HG02885 (cell line): ENCODE measurements around the gene FBXW10.
A peak's percentile ranks its signal among the peaks of the same experiment; 100 is the strongest.
"Not testable (repeated sequence)": the region's sequence is repeated elsewhere in the genome, so short reads cannot be mapped to it uniquely, and the experiment has no call there.

Experiments
- ATAC-seq: cut with Tn5 transposase; IDR thresholded peaks from one replicate; pipeline ENCODE4 v1.9.1; 2021; ENCODE audit warnings: mild to moderate bottlenecking; ENCODE audit not compliant: unreplicated experiment, poor library complexity

FBXW10 gene

DNA sequence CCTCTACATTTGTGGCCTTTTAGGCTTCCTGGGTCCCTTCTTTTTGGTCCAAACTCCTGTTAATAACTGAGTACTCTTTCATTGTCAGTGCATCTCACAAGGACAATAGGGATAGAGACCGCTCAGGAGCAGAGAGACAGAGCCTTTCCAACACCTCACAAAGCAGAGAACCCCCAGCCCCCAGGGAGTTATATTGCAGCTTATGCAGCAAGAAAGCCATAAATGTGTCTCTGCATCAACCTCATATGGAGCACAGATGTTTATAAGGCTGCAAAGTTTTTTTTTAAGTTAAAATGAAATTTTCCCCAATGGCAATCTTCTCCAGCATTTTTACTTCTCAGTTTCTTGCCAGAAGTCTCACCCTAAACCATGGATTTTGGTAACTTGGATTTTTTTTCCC, 6.4 kb downstream of the FBXW10 start:
- ATAC-seq = not testable (repeated sequence)

DNA sequence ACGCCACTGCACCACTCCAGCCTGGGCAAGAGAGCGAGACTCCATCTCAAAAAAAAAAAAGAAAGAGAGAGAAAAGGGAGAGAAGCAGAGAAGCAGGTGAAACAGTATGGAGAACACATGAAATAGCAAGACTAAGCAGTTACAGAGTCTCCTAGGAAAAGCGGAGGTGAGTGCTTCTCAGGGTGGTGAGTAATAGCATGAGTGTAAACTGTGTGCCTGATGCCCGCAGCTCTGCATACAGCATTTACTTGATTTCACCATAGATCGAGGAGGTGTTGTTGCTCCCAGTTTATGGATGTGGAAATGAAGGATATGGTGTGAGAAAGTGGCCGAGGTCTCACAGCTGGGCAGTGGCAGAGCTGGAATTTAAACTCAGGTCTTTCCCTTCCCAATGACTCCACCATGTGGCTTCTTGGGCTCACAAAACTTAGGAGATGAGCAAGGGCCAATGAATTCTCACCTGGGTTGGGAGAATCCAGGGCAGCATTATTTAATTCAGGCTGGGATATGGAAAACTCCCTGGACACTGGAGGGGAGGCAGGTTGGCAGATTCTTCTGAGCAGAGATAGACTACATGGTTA, 10.1 kb downstream of the FBXW10 start:
- ATAC-seq = not testable (repeated sequence)

DNA sequence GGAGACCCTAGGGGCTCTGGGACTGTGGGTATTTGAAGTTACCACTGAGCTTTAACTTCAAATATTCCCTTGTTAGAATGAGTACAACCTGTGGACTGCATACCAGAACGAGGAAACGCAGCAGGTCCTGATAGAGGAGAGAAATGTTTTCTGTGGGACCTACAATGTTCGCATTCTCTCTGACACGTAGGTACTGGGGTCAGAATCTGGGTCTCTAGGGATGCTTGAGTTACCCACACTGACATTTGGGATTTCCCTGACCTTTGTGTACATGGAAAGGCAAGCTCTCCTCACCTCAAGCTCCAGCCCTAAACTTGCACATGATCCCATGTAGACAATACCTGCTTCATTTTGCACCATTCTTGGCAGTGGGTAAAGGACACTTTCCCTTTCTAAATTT, 12.1 kb downstream of the FBXW10 start:
- ATAC-seq = not testable (repeated sequence)

DNA sequence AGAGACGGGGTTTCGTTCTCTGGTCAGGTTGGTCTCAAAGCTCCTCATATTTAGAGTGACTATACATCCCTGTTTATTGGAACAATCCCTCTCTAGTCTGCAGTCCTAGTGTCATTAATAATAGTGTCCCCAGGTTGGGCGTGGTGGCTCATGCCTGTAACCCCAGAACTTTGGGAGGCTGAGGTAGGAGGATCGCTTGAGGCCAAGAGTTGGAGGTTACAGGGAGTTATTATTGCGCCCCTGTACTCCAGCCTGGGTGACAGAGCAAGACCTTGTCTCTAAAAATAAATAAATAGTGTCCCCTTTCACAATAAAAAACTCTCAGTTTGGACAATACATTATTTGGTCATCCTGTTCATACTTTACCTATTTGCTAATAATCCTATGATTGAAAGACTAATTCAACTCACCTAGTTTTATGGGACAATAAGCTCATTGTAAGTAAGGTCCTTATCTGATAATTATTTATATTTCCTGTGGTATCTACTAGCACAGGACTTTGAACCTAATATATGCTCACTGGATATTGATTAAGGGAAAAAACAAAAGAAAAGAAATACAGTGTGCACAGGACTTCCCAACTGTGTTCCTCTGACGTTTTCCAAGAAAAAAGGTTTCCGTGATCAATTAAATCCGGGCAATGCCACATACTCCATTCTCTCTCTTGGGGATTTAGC, 13.7 kb downstream of the FBXW10 start:
- ATAC-seq = not testable (repeated sequence)

DNA sequence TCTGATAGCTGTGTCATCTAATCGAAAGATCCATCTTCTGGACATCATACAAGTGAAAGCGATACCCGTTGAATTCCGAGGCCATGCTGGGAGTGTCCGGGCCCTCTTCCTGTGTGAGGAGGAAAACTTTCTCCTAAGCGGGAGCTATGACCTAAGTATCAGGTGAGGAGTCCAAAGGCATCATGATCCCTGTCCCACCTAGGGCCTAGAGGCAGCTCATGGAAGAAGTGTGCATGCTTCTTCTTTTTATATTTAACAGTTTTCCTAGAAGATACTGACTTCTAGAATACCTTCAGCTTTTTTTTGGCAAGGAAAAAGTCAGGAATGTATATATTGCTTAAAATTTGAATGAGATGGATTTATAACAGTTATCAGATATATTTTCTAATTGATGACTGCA, 14.5 kb downstream of the FBXW10 start:
- not testable (repeated sequence) for ATAC-seq

DNA sequence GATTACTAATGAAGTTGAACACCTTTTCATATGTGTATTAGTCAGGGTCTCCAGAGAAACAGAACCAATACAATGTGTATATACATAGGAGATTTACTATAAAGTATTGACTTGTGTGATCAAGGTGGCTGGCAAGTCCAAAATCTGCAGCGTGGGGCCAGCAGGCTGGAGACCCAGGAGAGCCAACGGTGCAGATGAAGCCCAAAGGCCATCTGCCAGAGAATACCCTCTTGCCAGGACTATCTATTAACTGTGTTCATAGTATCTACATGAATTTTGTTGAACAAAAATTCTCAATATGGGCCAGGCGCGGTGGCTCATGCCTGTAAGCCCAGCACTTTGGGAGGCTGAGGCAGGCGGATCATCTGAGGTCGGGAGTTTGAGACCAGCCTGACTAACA, 16.4 kb downstream of the FBXW10 start:
- ATAC-seq = not testable (repeated sequence)

DNA sequence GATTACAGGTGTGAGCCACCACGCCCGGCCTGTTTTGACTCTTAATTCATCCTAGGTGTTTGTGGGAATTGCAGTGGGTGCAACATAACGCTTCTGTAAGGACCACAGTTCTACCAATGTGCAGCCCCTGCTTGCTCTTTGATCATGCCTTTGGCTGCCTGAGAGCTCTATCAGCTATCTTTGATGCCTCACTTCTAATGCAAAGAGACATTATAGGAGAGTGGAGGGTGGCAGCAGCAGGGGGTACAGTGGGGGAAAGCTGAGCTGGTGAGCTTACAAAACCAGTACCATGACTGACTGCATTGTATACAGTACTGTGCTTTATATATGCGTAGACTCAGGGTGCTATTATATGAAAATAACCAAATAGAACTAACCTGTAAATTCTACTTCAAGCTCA, 26.7 kb downstream of the FBXW10 start:
- not testable (repeated sequence) for ATAC-seq

DNA sequence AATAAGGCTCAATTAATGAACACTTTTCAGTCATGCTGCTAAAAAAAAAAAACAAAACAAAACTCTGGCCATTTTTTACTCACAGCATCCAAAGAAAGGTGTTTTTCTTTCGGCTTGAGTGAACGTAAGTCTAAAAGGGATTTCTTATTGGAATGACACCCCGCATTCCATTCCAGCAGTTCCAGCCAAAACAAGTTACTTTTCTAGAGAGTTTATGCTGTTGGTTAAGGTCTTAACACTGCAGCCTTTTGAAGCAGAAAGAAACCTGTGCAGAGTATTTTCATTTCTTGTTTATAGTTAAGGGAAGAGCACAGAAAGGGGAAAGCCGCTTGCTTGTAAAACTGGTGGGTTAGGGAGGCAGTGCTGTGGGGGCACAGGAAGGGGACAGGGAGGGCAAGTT, 27.2 kb downstream of the FBXW10 start:
- ATAC-seq = not testable (repeated sequence)

DNA sequence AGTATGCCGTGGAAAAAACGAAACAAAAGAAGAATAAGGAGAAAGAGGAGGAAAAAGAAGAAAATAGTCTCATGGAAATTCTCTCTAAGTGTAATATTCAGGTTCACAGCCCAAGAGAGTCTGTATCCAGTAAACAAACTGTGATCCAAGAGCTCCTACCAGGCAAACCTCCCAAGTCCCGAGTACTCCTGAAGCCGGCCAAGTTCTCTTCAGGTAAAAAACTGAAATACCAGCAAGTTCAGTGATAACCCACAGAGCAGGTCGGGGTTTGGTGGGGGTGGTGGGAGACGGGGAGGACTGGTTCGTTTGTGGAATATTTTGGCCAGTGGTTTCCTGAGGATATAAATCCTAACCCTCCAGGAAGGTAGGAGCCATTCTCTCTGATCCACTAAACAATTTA, 28.6 kb downstream of the FBXW10 start:
- no peak for ATAC-seq

DNA sequence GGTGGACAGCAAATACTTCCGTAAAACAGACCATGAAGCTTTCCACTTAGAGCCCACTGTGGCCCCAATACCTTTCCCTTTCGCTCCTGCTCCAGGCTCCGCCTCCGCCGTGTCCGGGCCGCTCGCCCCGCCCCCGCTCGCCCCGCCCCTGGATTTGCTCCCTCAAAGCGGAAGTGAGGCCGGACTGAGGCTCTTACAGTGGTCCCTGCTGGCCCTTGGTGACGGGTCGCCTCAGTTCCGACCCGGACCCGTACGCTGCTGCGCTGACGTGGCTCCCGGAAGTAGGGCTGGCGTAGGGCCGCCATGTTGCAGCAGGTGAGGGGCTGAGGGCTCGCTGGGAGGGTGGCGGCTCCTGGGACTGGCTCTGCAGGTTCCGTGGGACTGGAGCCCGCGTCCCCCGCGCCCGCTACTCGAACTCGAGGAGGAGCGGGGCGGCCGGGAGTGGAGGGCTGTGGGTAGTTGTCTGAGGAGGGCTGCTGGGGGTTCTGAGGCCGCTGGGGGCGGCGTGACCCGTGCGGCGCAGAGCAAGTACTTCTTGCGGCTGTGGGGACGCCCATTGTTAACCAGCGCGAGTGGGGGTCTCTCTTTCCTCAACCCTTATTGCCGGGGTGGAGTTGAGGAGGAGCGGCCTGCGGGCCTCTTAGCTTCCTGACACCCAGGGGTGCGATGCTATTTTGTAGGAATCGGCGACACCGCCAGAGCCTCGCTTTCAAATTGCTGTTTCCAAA, 37.3 kb downstream of the FBXW10 start, which contains the start of gene TVP23B:
TVP23B (plus strand) TSS at position 193 of the 728 bp plus-strand sequence; CDS start at position 304, 111 bp downstream.
- peak; percentile 97 for ATAC-seq

DNA sequence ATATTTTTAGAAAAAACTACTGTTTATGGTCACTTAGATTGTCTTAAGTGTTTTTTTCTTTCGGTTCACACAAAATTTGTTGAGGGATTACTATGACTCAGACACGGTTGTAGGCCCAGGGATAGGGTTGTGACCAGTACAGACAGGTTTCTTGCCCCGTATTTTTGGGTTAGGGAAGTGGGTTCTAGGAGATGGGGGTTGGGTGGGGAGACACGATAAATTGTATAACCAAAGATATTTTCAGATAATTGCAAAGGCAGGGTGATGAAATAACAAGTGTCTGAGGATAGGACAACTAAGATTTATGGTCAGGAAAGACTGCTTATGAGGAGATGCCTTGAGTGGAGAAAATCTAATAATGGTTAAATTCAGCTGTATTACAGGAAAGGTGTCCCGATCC, 38.0 kb downstream of the FBXW10 start:
- not testable (repeated sequence) for ATAC-seq

DNA sequence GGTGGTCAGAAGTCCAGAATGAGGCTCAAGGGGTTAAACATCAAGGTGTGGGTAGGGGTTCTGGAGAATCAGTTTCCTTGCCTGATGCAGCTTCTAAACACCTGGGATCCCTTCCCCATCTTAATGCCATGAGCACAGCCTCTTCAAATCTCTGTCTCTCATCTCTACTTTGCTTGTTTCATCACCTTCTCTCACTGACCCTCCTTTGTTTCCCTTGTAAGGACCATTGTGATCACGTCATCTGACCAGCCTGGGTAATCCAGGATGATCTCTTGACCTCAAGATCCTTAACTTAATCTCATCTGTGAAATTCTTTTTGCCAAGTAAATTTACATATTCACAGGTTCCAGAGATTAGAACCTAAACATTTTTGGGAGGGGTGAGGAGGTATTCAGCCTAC, 42.1 kb downstream of the FBXW10 start:
- not testable (repeated sequence) for ATAC-seq

DNA sequence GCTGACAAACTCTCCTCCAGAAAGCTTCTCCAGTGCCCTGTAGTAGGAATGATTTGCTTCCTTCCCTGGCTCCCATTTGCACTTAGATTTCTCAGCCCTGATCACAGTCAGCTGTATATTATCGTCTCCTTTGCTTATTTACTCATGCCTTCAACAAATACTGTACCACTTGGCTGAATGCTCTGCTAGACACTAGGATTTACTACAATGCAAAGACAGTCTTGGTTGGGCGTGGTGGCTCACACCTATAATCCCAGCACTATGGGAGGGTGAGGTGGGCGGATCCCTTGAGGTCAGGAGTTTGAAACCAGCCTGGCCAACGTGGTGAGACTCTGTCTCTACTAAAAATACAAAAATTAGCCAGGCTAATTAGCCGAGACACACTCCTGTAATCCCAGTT, 43.0 kb downstream of the FBXW10 start:
- ATAC-seq = not testable (repeated sequence)

DNA sequence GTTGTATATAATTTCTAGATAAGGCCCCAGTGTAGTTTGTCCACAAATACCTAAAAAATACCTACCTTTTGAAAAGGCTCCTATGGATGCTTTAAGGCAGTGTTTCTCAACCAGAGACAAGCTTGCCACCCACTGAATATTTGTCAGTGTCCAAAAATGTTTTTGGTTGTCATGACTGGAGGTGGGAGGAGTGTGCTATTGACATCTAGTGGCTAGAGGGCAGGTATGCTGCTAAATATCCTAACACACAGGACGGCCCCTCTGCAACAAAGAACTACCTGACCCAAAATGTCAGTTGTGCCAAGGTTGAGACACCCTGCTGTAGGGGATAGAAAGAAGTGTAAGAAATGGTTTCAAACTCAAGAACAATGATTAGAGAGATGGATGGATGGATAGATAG, 47.5 kb downstream of the FBXW10 start:
- ATAC-seq = not testable (repeated sequence)

DNA sequence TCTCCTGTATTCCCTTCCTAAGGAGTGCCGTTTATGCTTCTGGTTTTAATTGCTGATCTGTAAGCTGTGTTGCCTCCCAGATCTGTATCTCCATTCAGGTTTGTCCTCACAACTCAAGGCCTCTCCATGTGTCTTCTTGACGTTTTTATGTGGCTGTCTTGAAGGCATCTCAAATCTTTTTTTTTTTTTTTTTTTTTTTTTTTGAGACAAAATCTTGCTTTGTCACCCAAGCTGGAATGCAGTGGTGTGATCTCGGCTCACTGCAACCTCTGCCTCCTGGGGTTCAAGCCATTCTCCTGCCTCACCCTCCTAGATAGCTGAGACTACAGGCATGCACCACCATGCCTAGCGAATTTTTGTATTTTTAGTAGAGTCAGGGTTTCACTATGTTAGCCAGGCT, 51.0 kb downstream of the FBXW10 start:
- not testable (repeated sequence) for ATAC-seq

DNA sequence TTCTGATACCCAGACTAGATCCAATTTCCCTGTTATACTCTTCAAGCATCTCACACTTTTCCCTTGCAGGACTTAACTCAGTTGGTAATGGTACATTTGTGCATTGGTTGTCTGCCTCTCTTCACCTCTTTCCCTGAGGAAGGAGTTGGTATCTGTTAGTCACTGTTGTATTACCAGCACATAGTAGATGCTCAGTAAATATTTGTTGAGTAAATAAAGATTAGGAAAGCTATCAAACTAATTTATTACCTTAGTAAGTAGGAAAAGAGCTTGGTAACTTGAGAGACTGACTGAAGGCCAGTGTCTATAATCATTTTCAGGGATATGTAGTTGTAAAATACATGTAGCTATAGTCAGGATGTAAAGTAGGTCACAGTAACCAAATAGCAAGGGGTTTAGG, 53.0 kb downstream of the FBXW10 start:
- ATAC-seq = not testable (repeated sequence)

DNA sequence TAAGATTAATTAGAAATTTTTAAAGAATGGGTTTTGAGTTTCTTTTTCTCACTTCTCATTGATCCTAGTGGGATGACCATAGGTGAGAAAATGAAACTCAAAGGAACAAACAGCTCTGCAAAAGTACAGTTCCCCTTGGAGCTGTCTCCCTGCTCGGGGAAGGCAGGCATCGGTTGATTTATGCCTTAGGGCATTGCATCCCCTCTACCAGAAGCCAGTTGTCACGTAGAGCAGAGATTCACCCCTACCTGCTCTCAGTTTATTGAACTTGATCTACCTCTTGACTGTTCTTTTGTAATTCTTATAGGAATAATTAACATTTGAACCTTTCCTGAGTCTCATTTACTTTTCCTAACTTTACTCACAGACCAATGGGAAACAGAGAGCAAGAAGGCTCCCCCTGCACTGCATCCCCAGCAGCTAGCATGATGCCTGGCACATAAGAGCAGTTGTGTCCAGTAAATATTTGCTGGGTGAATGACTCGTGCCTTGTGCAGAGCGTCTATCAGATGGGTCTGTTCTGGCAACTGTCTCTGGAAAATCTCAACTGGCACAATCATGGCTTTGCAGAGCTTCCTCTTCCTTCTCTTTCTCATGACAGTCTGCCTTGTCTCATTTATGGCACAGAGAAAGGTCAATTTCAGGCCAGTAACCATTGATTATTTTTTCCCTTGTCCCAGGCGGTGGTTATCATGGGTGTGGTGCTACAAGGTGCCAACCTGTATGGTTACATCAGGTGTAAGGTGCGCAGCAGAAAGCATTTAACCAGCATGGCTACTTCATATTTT, 59.8 kb downstream of the FBXW10 start:
- not testable (repeated sequence) for ATAC-seq

DNA sequence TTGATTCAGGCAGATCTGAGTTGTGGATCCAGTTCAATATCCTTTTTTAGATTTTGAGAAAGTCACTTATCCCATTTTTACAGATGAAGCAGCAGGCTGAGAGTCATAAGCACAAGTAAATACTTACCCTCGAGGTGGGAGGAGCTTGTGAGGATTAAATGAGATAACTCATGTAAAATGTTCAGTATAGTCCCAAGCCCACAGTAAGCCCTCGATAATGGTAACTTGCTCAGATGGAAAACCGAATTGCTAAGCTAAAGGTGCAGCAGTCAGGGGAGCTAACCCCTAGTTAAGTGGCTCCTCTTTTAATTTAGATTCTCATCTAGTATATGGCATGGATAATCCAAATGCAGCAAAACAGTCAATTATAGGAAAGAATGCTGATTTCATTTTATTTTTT, 72.1 kb downstream of the FBXW10 start:
- not testable (repeated sequence) for ATAC-seq

DNA sequence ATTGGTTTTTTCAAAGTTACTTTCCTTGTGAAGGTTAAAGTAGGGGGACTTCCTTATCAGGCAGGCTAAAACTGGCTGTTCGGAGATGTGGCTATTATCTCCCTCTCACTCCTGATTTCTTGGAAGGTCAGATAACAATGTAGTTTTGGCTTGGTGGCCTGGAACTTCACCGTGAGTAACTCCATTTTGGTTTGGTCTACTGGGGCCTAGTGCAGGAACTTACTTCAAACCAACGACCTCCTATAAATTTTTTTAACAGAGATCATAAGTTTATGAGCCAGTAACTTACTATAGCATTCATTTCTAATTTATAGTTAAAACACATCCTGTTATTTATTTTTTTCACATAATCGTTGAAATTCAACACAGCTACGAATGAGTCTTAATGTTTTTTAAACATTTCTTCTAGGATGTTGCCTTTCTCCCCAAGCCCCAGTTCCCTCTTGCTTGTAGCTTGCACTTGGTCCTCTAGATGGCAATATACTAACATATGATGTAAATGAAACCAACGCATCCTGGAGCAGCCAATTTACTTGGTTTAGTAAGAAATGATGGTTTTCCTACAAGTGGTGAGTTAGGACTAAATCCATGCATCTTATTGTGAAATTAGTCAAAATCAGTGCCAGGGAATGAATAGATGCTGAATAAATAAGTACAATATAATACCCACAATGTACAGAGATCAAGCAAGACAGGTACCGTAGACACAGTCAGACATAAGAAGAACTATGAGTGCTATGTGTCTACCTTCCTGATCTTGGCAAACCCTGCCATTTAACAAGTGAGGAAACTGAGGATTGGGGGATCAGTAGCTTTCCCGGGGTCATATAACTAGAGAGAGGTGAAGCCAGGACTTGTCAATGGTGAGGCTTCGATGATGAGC, 72.9 kb downstream of the FBXW10 start:
- not testable (repeated sequence) for ATAC-seq

DNA sequence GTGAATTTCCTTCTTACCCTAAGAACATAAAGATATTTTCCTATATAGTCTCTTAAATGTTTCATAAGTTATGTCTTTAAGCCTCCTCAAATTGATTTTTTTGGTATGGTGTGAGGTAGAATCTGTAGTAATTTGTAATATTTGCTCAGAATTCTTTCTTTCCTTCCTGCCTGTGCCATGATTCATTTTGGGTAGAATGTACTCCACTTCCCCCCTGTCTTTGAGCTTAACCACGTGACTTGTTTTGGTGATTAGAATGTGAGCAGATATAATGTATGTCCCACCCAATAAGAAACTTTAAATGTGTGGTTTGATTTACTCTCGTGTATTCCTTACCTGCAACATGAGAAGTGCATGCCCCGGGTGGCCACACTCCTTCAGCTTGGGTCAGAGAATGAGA, 77.6 kb downstream of the FBXW10 start:
- not testable (repeated sequence) for ATAC-seq
